KOPT-K1 (cell line): ENCODE measurements around the gene SIM1.

Experiments
- H3K27ac ChIP-seq: fragments of 200-600 bp; sonication (generic); 2 replicates; pipeline ENCODE4 v1.5.1; 2016; ENCODE audit warnings: antibody characterized with exemption, mild to moderate bottlenecking, low read depth, low read length; ENCODE audit not compliant: poor library complexity, severe bottlenecking
- H3K36me3 ChIP-seq: fragments of 200-600 bp; sonication (generic); 2 replicates; pipeline ENCODE4 v1.5.1; 2017; ENCODE audit warnings: antibody characterized with exemption, mild to moderate bottlenecking, low read length, moderate library complexity; ENCODE audit not compliant: insufficient read depth
- H3K9me3 ChIP-seq: fragments of 200-600 bp; sonication (generic); 2 replicates; pipeline ENCODE4 v1.5.1; 2017; ENCODE audit warnings: antibody characterized with exemption, low read length, mild to moderate bottlenecking; ENCODE audit not compliant: insufficient read depth, poor library complexity, severe bottlenecking

SIM1 gene

GRCh38 chr6:100464903-100465700 lies at the start of gene SIM1:
Gene SIM1, minus strand, starts transcription at chr6:100464921. Its CDS starts 1,453 bp downstream, at chr6:100463468.
- Histone ChIP-seq H3K36me3 (no peaks in the 10 kb centered on the region), H3K9me3 (peaks cover 40% of the 10 kb centered on the region), H3K27ac (no peak within 1 kb of the TSS)

- peaks cover 66% of the 10 kb centered on the region for H3K36me3 ChIP-seq
- H3K9me3 ChIP-seq, result no peaks in the 10 kb centered on the region
- no peak overlapping the region for H3K27ac ChIP-seq
Observed at GRCh38 chr6:100512203-100512862, 47.6 kb upstream of the SIM1 start.

- peaks cover 56% of the 10 kb centered on the region for H3K36me3 ChIP-seq
- no peak overlapping the region for H3K27ac ChIP-seq
- no peaks in the 10 kb centered on the region for H3K9me3 ChIP-seq
Observed at GRCh38 chr6:100509101-100509500, 44.4 kb upstream of the SIM1 start.

GRCh38 chr6:100506651-100507050 lies 41.9 kb upstream of the SIM1 start:
- Histone ChIP-seq H3K9me3 (no peaks in the 10 kb centered on the region), H3K27ac (no peak overlapping the region), H3K36me3 (peaks cover 44% of the 10 kb centered on the region)

- Histone ChIP-seq H3K36me3 (peaks cover 35% of the 10 kb centered on the region), H3K9me3 (no peaks in the 10 kb centered on the region), H3K27ac (no peak overlapping the region)
Observed at GRCh38 chr6:100504786-100505737, 40.3 kb upstream of the SIM1 start.

GRCh38 chr6:100503043-100503705 lies 38.5 kb upstream of the SIM1 start:
- H3K36me3 ChIP-seq, result peaks cover 16% of the 10 kb centered on the region
- no peaks in the 10 kb centered on the region for H3K9me3 ChIP-seq
- no peak overlapping the region for H3K27ac ChIP-seq

- Histone ChIP-seq H3K36me3 (no peaks in the 10 kb centered on the region), H3K27ac (no peak overlapping the region)
Observed at GRCh38 chr6:100493206-100493888, 28.6 kb upstream of the SIM1 start.

GRCh38 chr6:100491952-100492670 lies 27.4 kb upstream of the SIM1 start:
- Histone ChIP-seq H3K36me3 (no peaks in the 10 kb centered on the region), H3K27ac (no peak overlapping the region), H3K9me3 (no peaks in the 10 kb centered on the region)

More at GRCh38 chr6:100493206-100493888, 28.6 kb upstream of the SIM1 start:
- H3K9me3 ChIP-seq, result no peaks in the 10 kb centered on the region

GRCh38 chr6:100490065-100490464 lies 25.3 kb upstream of the SIM1 start:
- no peaks in the 10 kb centered on the region for H3K9me3 ChIP-seq
- no peak overlapping the region for H3K27ac ChIP-seq
- no peaks in the 10 kb centered on the region for H3K36me3 ChIP-seq

- no peaks in the 10 kb centered on the region for H3K9me3 ChIP-seq
- no peaks in the 10 kb centered on the region for H3K36me3 ChIP-seq
- H3K27ac ChIP-seq, result no peak overlapping the region
Observed at GRCh38 chr6:100488244-100488643, 23.5 kb upstream of the SIM1 start.

- no peaks in the 10 kb centered on the region for H3K9me3 ChIP-seq
- no peaks in the 10 kb centered on the region for H3K36me3 ChIP-seq
- H3K27ac ChIP-seq, result no peak overlapping the region
Observed at GRCh38 chr6:100487638-100488037, 22.9 kb upstream of the SIM1 start.

- H3K36me3 ChIP-seq, result no peaks in the 10 kb centered on the region
- H3K9me3 ChIP-seq, result no peaks in the 10 kb centered on the region
- H3K27ac ChIP-seq, result no peak overlapping the region
Observed at GRCh38 chr6:100485268-100485667, 20.5 kb upstream of the SIM1 start.

- no peaks in the 10 kb centered on the region for H3K36me3 ChIP-seq
- no peak overlapping the region for H3K27ac ChIP-seq
- no peaks in the 10 kb centered on the region for H3K9me3 ChIP-seq
Observed at GRCh38 chr6:100484474-100484873, 19.8 kb upstream of the SIM1 start.
